ENCODE data around the gene XPO4. TPM values are rescaled to one million over a fixed set of nuclear protein-coding genes. Genes with fewer than 3 reads are reported as not detected.
"Not testable (repeated sequence)": the region's sequence is repeated elsewhere in the genome, so short reads cannot be mapped to it uniquely, and the experiment has no call there.

The XPO4 gene
- total RNA-seq, 1 experiment from 2014 or later, result 16.2 TPM

- CTCF ChIA-PET, result no interaction called here
Observed at GRCh38 chr13:20882206-20882605, 20.3 kb downstream of the XPO4 start.

GRCh38 chr13:20877902-20878301 is 24.6 kb downstream of the XPO4 start:
- BruUV-seq (replicated peaks), result no TSS peak
- H3K4me3 ChIP-seq (ENCODE audit: low read depth in 2 of 2, low read length in 2 of 2), result no peak overlapping the region
- POLR2A ChIA-PET, result no interaction called here
- H3K36me3 ChIP-seq (ENCODE audit: control insufficient read depth, insufficient read depth, low read length), result no peaks in the 10 kb centered on the region
- no peaks in the 10 kb centered on the region; the same call in 1 of the 2 replicates for H3K4me1 ChIP-seq (ENCODE audit: control insufficient read depth, insufficient read depth, low read length)
- CTCF ChIA-PET, result no interaction called here
- DNase-seq (ENCODE audit: low read depth, low spot score) (no peak), ATAC-seq (no peak)
- intact Hi-C loops (cut with micrococcal nuclease; ENCODE audit: unreplicated experiment), result no loop called here
- in situ Hi-C loops (cut with HindIII; ENCODE audit: low pct_unique_long_range_greater_than_20kb, low sequenced_read_pairs), result no loop called here
- H3K9me3 ChIP-seq (ENCODE audit: control insufficient read depth, insufficient read depth, low read depth, low read length), result no peaks in the 10 kb centered on the region
- H3K27ac ChIP-seq (ENCODE audit: low read length), result no peak overlapping the region
- no peak for TF ChIP-seq TCF7L2 (IDR thresholded peaks at IDR 0.05; ENCODE audit: low read depth, low read length)
- no peak for TF ChIP-seq POLR2AphosphoS5 (IDR thresholded peaks at IDR 0.05; ENCODE audit: low read depth, low read length)
- no peak for TF ChIP-seq CTCF (IDR thresholded peaks at IDR 0.05)
- TF ChIP-seq SIN3A (IDR thresholded peaks at IDR 0.05; ENCODE audit: borderline replicate concordance, insufficient read depth, low read depth, low read length), result no peak
- TF ChIP-seq REST (IDR thresholded peaks at IDR 0.05; ENCODE audit: insufficient read depth in 1 of 2, low read depth in 2 of 2, low read length in 1 of 2), result no peak
- no peaks in the 10 kb centered on the region for H3K27me3 ChIP-seq (ENCODE audit: control insufficient read depth, insufficient read depth, low read length)

More at GRCh38 chr13:20882206-20882605, 20.3 kb downstream of the XPO4 start:
- H3K27ac ChIP-seq (ENCODE audit: low read length), result no peak overlapping the region
- in situ Hi-C loops (cut with HindIII; ENCODE audit: low pct_unique_long_range_greater_than_20kb, low sequenced_read_pairs), result no loop called here
- POLR2A ChIA-PET, result interaction anchor here (0.7 kb wide), 1 partner anchor 112 kb away, joined by 6 read pairs; no protein-coding TSS in a partner anchor
- no peak overlapping the region for H3K4me3 ChIP-seq (ENCODE audit: low read depth in 2 of 2, low read length in 2 of 2)
- H3K4me1 ChIP-seq (ENCODE audit: control insufficient read depth, insufficient read depth, low read length), result no peaks in the 10 kb centered on the region; the same call in 1 of the 2 replicates
- no TSS peak for BruUV-seq (replicated peaks)
- no peaks in the 10 kb centered on the region for H3K36me3 ChIP-seq (ENCODE audit: control insufficient read depth, insufficient read depth, low read length)
- ATAC-seq, result no peak
- H3K9me3 ChIP-seq (ENCODE audit: control insufficient read depth, insufficient read depth, low read depth, low read length), result no peaks in the 10 kb centered on the region
- H3K27me3 ChIP-seq (ENCODE audit: control insufficient read depth, insufficient read depth, low read length), result no peaks in the 10 kb centered on the region
- intact Hi-C loops (cut with micrococcal nuclease; ENCODE audit: unreplicated experiment), result no loop called here
- TF ChIP-seq TCF7L2 (IDR thresholded peaks at IDR 0.05; ENCODE audit: low read depth, low read length), result no peak
- TF ChIP-seq POLR2AphosphoS5 (IDR thresholded peaks at IDR 0.05; ENCODE audit: low read depth, low read length), result no peak
- TF ChIP-seq CTCF (IDR thresholded peaks at IDR 0.05), result no peak
- TF ChIP-seq REST (IDR thresholded peaks at IDR 0.05; ENCODE audit: insufficient read depth in 1 of 2, low read depth in 2 of 2, low read length in 1 of 2), result no peak
- no peak for TF ChIP-seq SIN3A (IDR thresholded peaks at IDR 0.05; ENCODE audit: borderline replicate concordance, insufficient read depth, low read depth, low read length)
- DNase-seq (ENCODE audit: low read depth, low spot score), result no peak

- H3K9me3 ChIP-seq (ENCODE audit: control insufficient read depth, insufficient read depth, low read depth, low read length); in situ Hi-C loops (cut with HindIII; ENCODE audit: low pct_unique_long_range_greater_than_20kb, low sequenced_read_pairs); POLR2A ChIA-PET; DNase-seq (ENCODE audit: low read depth, low spot score); H3K4me3 ChIP-seq (ENCODE audit: low read depth in 2 of 2, low read length in 2 of 2); BruUV-seq (replicated peaks); ATAC-seq; CTCF ChIA-PET; H3K36me3 ChIP-seq (ENCODE audit: control insufficient read depth, insufficient read depth, low read length); H3K27ac ChIP-seq (ENCODE audit: low read length); H3K27me3 ChIP-seq (ENCODE audit: control insufficient read depth, insufficient read depth, low read length); intact Hi-C loops (cut with micrococcal nuclease; ENCODE audit: unreplicated experiment); H3K4me1 ChIP-seq (ENCODE audit: control insufficient read depth, insufficient read depth, low read length): not testable (repeated sequence)
Observed at GRCh38 chr13:20876802-20877201, 25.7 kb downstream of the XPO4 start.

- in situ Hi-C loops (cut with HindIII; ENCODE audit: low pct_unique_long_range_greater_than_20kb, low sequenced_read_pairs); ATAC-seq; BruUV-seq (replicated peaks); H3K4me1 ChIP-seq (ENCODE audit: control insufficient read depth, insufficient read depth, low read length); H3K4me3 ChIP-seq (ENCODE audit: low read depth in 2 of 2, low read length in 2 of 2); POLR2A ChIA-PET; H3K9me3 ChIP-seq (ENCODE audit: control insufficient read depth, insufficient read depth, low read depth, low read length); H3K27me3 ChIP-seq (ENCODE audit: control insufficient read depth, insufficient read depth, low read length); DNase-seq (ENCODE audit: low read depth, low spot score); intact Hi-C loops (cut with micrococcal nuclease; ENCODE audit: unreplicated experiment); H3K36me3 ChIP-seq (ENCODE audit: control insufficient read depth, insufficient read depth, low read length); H3K27ac ChIP-seq (ENCODE audit: low read length); CTCF ChIA-PET: not testable (repeated sequence)
Observed at GRCh38 chr13:20874439-20874838, 28.1 kb downstream of the XPO4 start.

Data from Panc1 (cell line).